Measurements from ENCODE around the gene OR5B17.
"Not testable (repeated sequence)": the region's sequence is repeated elsewhere in the genome, so short reads cannot be mapped to it uniquely, and the experiment has no call there.

OR5B17 gene

GRCh38 chr11:58358969-58359368 is at the start of gene OR5B17:
TSS of gene OR5B17 (minus strand) at chr11:58359069. CDS start at chr11:58359069, 0 bp downstream.
- FAIRE-seq (no peak), DNase-seq (ENCODE audit: insufficient read length, low spot score) (no peak)
- no peak for TF ChIP-seq POLR2A (IDR thresholded peaks at IDR 0.05; ENCODE audit: low read depth, low read length)

GRCh38 chr11:58406774-58407173 is 47.9 kb upstream of the OR5B17 start, which contains the start of gene OR5B3:
TSS of gene OR5B3 (minus strand) at chr11:58406874. CDS start at chr11:58403409, 3,465 bp downstream.
- no peak for FAIRE-seq
- no peak for TF ChIP-seq POLR2A (IDR thresholded peaks at IDR 0.05; ENCODE audit: low read depth, low read length)
- DNase-seq (ENCODE audit: insufficient read length, low spot score): no peak

GRCh38 chr11:58399622-58400021 is 40.8 kb upstream of the OR5B17 start:
- not testable (repeated sequence) for DNase-seq (ENCODE audit: insufficient read length, low spot score); FAIRE-seq

- FAIRE-seq (no peak), DNase-seq (ENCODE audit: insufficient read length, low spot score) (no peak)
- no peak for TF ChIP-seq POLR2A (IDR thresholded peaks at IDR 0.05; ENCODE audit: low read depth, low read length)
These were observed 36.7 kb upstream of the OR5B17 start for GRCh38 chr11:58395581-58395980.

GRCh38 chr11:58394195-58394594 is 35.3 kb upstream of the OR5B17 start:
- peak; percentile 1 for DNase-seq (ENCODE audit: insufficient read length, low spot score)
- no peak for TF ChIP-seq POLR2A (IDR thresholded peaks at IDR 0.05; ENCODE audit: low read depth, low read length)
- FAIRE-seq: no peak

DNA sequence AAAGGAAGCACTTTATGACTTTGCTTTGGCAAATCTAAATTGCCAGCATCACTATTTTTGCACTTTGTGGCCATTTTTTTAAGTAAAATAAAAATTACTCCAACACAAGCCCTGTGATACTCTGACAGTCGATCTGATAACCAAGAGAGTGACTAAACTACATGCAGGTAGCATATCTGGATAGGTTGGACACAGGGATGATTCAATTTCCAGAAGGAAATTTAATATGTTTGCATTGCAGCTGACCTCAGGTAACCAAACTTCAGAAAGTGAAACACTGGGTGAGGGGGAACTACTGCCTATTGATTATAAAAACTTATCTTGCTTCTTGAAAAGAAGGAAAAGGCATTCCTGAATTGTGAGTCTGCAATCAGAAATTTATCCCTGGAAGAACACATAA is 33.9 kb upstream of the OR5B17 start:
- DNase-seq (ENCODE audit: insufficient read length, low spot score) (no peak), FAIRE-seq (no peak)
- no peak for TF ChIP-seq POLR2A (IDR thresholded peaks at IDR 0.05; ENCODE audit: low read depth, low read length)

GRCh38 chr11:58391879-58392278 is 33.0 kb upstream of the OR5B17 start:
- no peak for TF ChIP-seq POLR2A (IDR thresholded peaks at IDR 0.05; ENCODE audit: low read depth, low read length)
- FAIRE-seq: no peak
- no peak for DNase-seq (ENCODE audit: insufficient read length, low spot score)

DNA sequence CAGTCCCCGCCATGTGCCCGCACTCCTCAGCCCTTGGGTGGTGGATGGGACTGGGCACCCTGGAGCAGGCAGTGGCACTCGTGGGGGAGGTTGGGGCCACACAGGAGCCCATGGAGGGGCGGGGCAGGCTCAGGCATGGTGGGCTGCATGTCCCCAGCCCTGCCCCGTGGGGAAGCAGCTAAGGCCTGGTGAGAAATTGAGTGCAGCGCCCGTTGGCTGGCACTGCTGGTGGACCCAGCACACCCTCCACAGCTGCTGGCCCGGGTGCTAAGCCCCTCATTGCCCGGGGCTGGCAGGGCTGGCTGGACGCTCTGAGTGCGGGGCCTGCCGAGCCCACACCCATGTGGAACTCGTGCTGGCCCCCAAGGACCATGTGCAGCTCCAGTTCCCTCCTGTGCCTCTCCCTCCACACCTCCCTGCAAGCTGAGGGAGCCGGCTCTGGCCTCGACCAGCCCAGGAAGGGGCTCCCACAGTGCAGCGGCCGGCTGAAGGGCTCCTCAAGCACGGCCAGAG is 31.7 kb upstream of the OR5B17 start:
- DNase-seq (ENCODE audit: insufficient read length, low spot score) (no peak), FAIRE-seq (no peak)
- no peak for TF ChIP-seq POLR2A (IDR thresholded peaks at IDR 0.05; ENCODE audit: low read depth, low read length)

DNA sequence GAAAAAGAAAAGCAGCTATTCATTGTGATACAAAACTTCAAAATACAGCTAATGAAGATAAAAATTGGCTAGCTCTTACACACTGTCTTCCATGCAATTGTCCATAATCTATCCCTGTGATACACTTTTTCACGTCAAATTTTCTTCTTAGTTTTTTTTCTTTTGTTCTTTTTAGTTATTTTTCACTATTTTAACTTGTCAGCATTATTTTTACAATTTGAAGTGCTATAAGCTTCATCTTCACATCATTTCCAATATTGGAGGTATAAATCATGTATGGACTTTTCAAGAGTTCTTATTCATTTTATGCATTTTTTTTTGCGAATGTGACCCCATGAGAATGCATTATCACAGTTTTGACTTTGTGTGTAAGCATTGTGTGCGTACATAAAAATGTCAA is 4.1 kb downstream of the OR5B17 start:
- FAIRE-seq: no peak
- no peak for TF ChIP-seq POLR2A (IDR thresholded peaks at IDR 0.05; ENCODE audit: low read depth, low read length)
- DNase-seq (ENCODE audit: insufficient read length, low spot score): no peak

- DNase-seq (ENCODE audit: insufficient read length, low spot score): no peak
These were observed 13.7 kb downstream of the OR5B17 start for GRCh38 chr11:58345204-58345603.

GRCh38 chr11:58334708-58335107 is 24.2 kb downstream of the OR5B17 start:
- TF ChIP-seq POLR2A (IDR thresholded peaks at IDR 0.05; ENCODE audit: low read depth, low read length): no peak
- DNase-seq (ENCODE audit: insufficient read length, low spot score) (peak; percentile 5), FAIRE-seq (peak; percentile 78)

More at GRCh38 chr11:58345204-58345603, 13.7 kb downstream of the OR5B17 start:
- no peak for FAIRE-seq
- TF ChIP-seq POLR2A (IDR thresholded peaks at IDR 0.05; ENCODE audit: low read depth, low read length): no peak

GRCh38 chr11:58330861-58331260 is 28.0 kb downstream of the OR5B17 start:
- DNase-seq (ENCODE audit: insufficient read length, low spot score) (no peak), FAIRE-seq (no peak)
- no peak for TF ChIP-seq POLR2A (IDR thresholded peaks at IDR 0.05; ENCODE audit: low read depth, low read length)

DNA sequence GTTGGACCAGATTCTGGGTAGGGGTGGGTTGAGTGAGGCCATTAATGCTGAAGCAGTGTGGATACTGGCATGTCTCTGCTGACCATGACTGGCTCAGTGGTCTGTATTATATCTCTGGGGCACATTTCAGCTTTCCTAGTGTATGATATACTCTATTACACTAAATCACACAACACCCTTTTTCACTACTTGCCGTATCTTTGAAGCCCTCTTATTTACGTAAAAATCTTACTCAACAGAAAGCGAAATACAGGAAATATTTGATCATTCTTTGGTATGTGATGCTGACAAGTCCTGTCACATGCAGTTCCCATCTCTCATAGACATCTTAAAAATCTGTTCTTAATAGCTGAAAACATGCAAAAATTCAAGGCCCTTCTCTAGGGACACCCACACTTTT is 40.3 kb downstream of the OR5B17 start:
- no peak for DNase-seq (ENCODE audit: insufficient read length, low spot score)
- no peak for FAIRE-seq
- no peak for TF ChIP-seq POLR2A (IDR thresholded peaks at IDR 0.05; ENCODE audit: low read depth, low read length)

GRCh38 chr11:58316142-58316541 is 42.7 kb downstream of the OR5B17 start:
- no peak for DNase-seq (ENCODE audit: insufficient read length, low spot score)
- FAIRE-seq: no peak
- no peak for TF ChIP-seq POLR2A (IDR thresholded peaks at IDR 0.05; ENCODE audit: low read depth, low read length)

Data from H54 (cell line).